HepG2 (cell line): Measurements from ENCODE around the gene HORMAD2. TPM values are rescaled to one million over a fixed set of nuclear protein-coding genes. Genes with fewer than 3 reads are reported as not detected.
"Not testable (repeated sequence)": the region's sequence is repeated elsewhere in the genome, so short reads cannot be mapped to it uniquely, and the experiment has no call there.

ENCODE experiments used
- ATAC-seq: fragments of 200-7000 bp; cut with Tn5 transposase; 3 replicates; pipeline ENCODE4 v1.9.1; 2020; ENCODE audit warnings: mild to moderate bottlenecking, moderate library complexity
- BruUV-seq: library from RNA; stranded (reverse); fragments of 400-500 nt; replicated peaks from 2 replicates; lab custom pipeline; 2021; lab: Mats Ljungman, UMichigan
- CTCF ChIA-PET: fragments of 300-600 bp; formaldehyde crosslinking; extraction: SDS; loops from one replicate; lab custom pipeline; 2021; ENCODE audit warnings: low total read pairs, inconsistent platforms, low intra/inter-chr PET ratio; lab: Yijun Ruan, JAX
- POLR2A ChIA-PET: fragments of 350-600 bp; sonication (Branson Sonifier 250); formaldehyde crosslinking; loops from one replicate; lab custom pipeline; 2020; ENCODE audit warnings: antibody characterized with exemption, inconsistent platforms; lab: Yijun Ruan, JAX
- DNase-seq: peaks from one replicate; pipeline ENCODE4 v3.0.0-alpha.2; 2015; ENCODE audit warnings: low spot score
- FAIRE-seq: peaks from 3 replicates; lab custom pipeline; 2011; peaks lifted over from hg19 to GRCh38; lab: Jason Lieb, UNC
- H2AFZ ChIP-seq: one replicate; pipeline ENCODE4 v1.6.1; 2011; ENCODE audit warnings: low read length, inconsistent platforms
- H3K27ac ChIP-seq: fragments of 300-600 bp; 3 replicates; pipeline ENCODE4 v1.8.0; 2011; ENCODE audit warnings: mixed run types, mild to moderate bottlenecking, mixed read lengths, low read length, inconsistent platforms; ENCODE audit not compliant: insufficient read depth; ENCODE audit errors: extremely low read length
- H3K27me3 ChIP-seq, 2 experiments: fragments of 200-600 bp in 1 of 2; 2 replicates in 1 of 2; 3 replicates in 1 of 2; pipeline versions ENCODE4 v1.6.0 to v1.8.0; 2011; ENCODE audit warnings: low read length in 2 of 2, mild to moderate bottlenecking in 2 of 2, moderate library complexity in 2 of 2, inconsistent platforms in 1 of 2; ENCODE audit not compliant: insufficient read depth in 2 of 2, control insufficient read depth in 1 of 2
- H3K36me3 ChIP-seq, 2 experiments: fragments of 200-600 bp in 1 of 2; replicated peaks in 1 of 2; 2 replicates in 1 of 2; 3 replicates in 1 of 2; pipeline versions ENCODE4 v1.5.1 to v1.8.0; 2011; ENCODE audit warnings: low read length in 2 of 2, inconsistent platforms in 1 of 2; ENCODE audit not compliant: insufficient read depth in 2 of 2, control insufficient read depth in 1 of 2
- H3K4me1 ChIP-seq: 2 replicates; pipeline ENCODE4 v1.5.1; 2012; ENCODE audit warnings: low read length, inconsistent platforms; ENCODE audit not compliant: insufficient read depth
- H3K4me2 ChIP-seq: 2 replicates; pipeline ENCODE4 v1.6.0; 2011; ENCODE audit warnings: low read depth, low read length, inconsistent platforms
- H3K4me3 ChIP-seq, 3 experiments: fragments of 200-600 bp in 1 of 3; sonication (generic), shearing (Covaris generic) in 1 of 3; replicated peaks in 1 of 3; 2 replicates each; pipeline ENCODE4 v1.5.1; 2011 to 2016; ENCODE audit warnings: low read length in 3 of 3, inconsistent platforms in 2 of 3, low read depth in 2 of 3, mild to moderate bottlenecking in 2 of 3, control low read depth in 1 of 3, mixed read lengths in 1 of 3; ENCODE audit not compliant: insufficient read depth in 1 of 3
- H3K79me2 ChIP-seq: one replicate; pipeline ENCODE4 v1.6.1; 2011; ENCODE audit warnings: low read length, inconsistent platforms; ENCODE audit not compliant: insufficient read depth
- H3K9ac ChIP-seq: 2 replicates; pipeline ENCODE4 v1.6.0; 2011; ENCODE audit warnings: mild to moderate bottlenecking, low read depth, low read length, inconsistent platforms; ENCODE audit not compliant: insufficient read depth
- H3K9me3 ChIP-seq: 2 replicates; pipeline ENCODE4 v1.5.1; 2012; ENCODE audit warnings: mild to moderate bottlenecking, low read length
- H4K20me1 ChIP-seq: 2 replicates; pipeline ENCODE4 v1.6.0; 2011; ENCODE audit warnings: inconsistent platforms, mild to moderate bottlenecking, low read length, moderate library complexity; ENCODE audit not compliant: insufficient read depth
- CCAR2 ChIP-seq: fragments of 200-400 bp; formaldehyde crosslinking; optimal IDR thresholded peaks from 2 replicates; pipeline ENCODE3; 2018; ENCODE audit warnings: low read depth, mild to moderate bottlenecking, low read length, moderate library complexity
- KDM5A ChIP-seq: fragments of 200-600 bp; sonication (generic); IDR thresholded peaks from 2 replicates; pipeline ENCODE4 v1.7.0; 2018; ENCODE audit warnings: antibody characterized with exemption, mild to moderate bottlenecking, low read length, borderline replicate concordance
- MNT ChIP-seq: fragments of 450-650 bp; IDR thresholded peaks from 2 replicates; pipeline ENCODE4 v1.6.1; 2016
- NFATC3 ChIP-seq: sonication (generic); formaldehyde crosslinking; IDR thresholded peaks from 2 replicates; pipeline ENCODE4 v1.5.1; 2020; ENCODE audit warnings: mild to moderate bottlenecking, missing genetic modification reagents
- NFKBIZ ChIP-seq: IDR thresholded peaks from 2 replicates; pipeline ENCODE4 v1.6.1; 2018; ENCODE audit warnings: missing genetic modification reagents, missing compliant biosample characterization
- PCBP1 ChIP-seq: fragments of 200-400 bp; formaldehyde crosslinking; IDR thresholded peaks from 2 replicates; pipeline ENCODE4 v1.6.1; 2017; ENCODE audit warnings: mild to moderate bottlenecking, low read depth, low read length, borderline replicate concordance
- TEAD2 ChIP-seq: sonication (generic); formaldehyde crosslinking; IDR thresholded peaks from 2 replicates; pipeline ENCODE4 v1.9.0; 2021; ENCODE audit warnings: missing genetic modification reagents
- ZBTB34 ChIP-seq: sonication (generic); formaldehyde crosslinking; IDR thresholded peaks from 2 replicates; pipeline ENCODE4 v1.8.0; 2022; ENCODE audit warnings: mild to moderate bottlenecking, missing genetic modification reagents
- ZNF331 ChIP-seq: sonication (generic); formaldehyde crosslinking; IDR thresholded peaks from 2 replicates; pipeline ENCODE4 v1.4.0; 2020; ENCODE audit warnings: missing genetic modification reagents
- ZNF543 ChIP-seq: sonication (generic); formaldehyde crosslinking; IDR thresholded peaks from 2 replicates; pipeline ENCODE4 v1.4.0; 2020; ENCODE audit warnings: mild to moderate bottlenecking, missing genetic modification reagents
- WGBS: methylation state at CpG from one replicate; pipeline ENCODE4 v1.1.6; 2017; ENCODE audit warnings: low lambda C conversion rate; 5-methylcytosine and 5-hydroxymethylcytosine counted together
- in situ Hi-C: cut with HindIII; loops from 2 replicates; pipeline ENCODE4 v1.10.0; 2017; ENCODE audit warnings: low pct_unique_long_range_greater_than_20kb; ENCODE audit not compliant: extremely low pct_ligation_motif_present
- intact Hi-C: fragments of 100-400 bp; cut with micrococcal nuclease; formaldehyde crosslinking; loops from one replicate; pipeline ENCODE4 v1.10.0; 2022; ENCODE audit not compliant: unreplicated experiment
- polyA plus RNA-seq, 8 experiments: library from polyadenylated mRNA; depleted of rRNA in 3 of 8; stranded (reverse) in 7 of 8; unstranded in 1 of 8; fragments of >200 nt; fragmentation: Illumina TruSeq in 4 of 8; extraction: Trizol in 4 of 8; gene quantifications; 2 replicates each; pipeline versions ENCODE4 v1.2.1 to v1.2.3, GENCODE V29; 2011 to 2016; ENCODE audit warnings: low read depth in 4 of 8, missing spikeins in 1 of 8, mixed read lengths in 1 of 8; ENCODE audit not compliant: insufficient read depth in 1 of 8
- total RNA-seq, 5 experiments: library from RNA; depleted of rRNA; stranded (reverse); fragments of >200 nt; fragmentation: Illumina TruSeq; extraction: Trizol; gene quantifications; 2 replicates each; pipeline ENCODE4 v1.2.3, GENCODE V29; 2016; ENCODE audit warnings: low read depth in 1 of 5
- TF ChIP-seq, protein P1 (sequence below): sonication (generic); formaldehyde crosslinking; IDR thresholded peaks from 2 replicates; pipeline ENCODE4 v1.4.0; 2020; ENCODE audit warnings: missing genetic modification reagents
- TF ChIP-seq, protein P2 (sequence below): sonication (generic); formaldehyde crosslinking; IDR thresholded peaks from 2 replicates; pipeline ENCODE4 v1.5.0; 2020; ENCODE audit warnings: mild to moderate bottlenecking, missing genetic modification reagents, moderate library complexity

The HORMAD2 gene
- total and polyA plus RNA-seq, 2 of the 13 experiments (the other 11 are each of a cell fraction or from before 2014, with no cell fraction given): not detected

DNA sequence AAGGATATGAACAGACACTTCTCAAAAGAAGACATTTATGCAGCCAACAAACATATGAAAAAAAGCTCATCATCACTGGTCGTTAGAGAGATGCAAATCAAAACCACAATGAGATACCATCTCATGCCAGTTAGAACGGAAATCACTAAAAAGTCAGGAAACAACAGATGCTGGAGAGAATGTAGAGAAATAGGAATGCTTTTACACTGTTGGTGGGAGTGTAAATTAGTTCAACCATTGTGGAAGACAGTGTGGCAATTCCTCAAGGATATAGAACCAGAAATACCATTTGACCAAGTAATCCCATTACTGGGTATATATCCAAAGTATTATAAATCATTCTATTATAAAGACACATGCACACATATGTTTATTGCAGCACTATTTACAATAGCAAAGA is 20.5 kb downstream of the HORMAD2 start:
- BruUV-seq: not testable (repeated sequence)
- WGBS: 0% methylated on average over 2 of the region's 2 CpGs
- in situ Hi-C loops: loop anchor here (25.0 kb wide), 1 partner anchor 287 kb away; the partner anchor contains the start of genes RNF215 and SEC14L2

GRCh38 chr22:30104501-30105156 is 24.4 kb downstream of the HORMAD2 start:
- Histone ChIP-seq H3K36me3 (no peaks in the 10 kb centered on the region), H2AFZ (no peak overlapping the region), H3K9me3 (no peaks in the 10 kb centered on the region), H3K27ac (no peak overlapping the region)
- CTCF ChIA-PET: no interaction called here
- BruUV-seq: no TSS peak
- TF ChIP-seq CCAR2 (no peak), ZNF543 (CRISPR knock-in tag) (no peak), NFATC3 (no peak), KDM5A (no peak), PCBP1 (no peak), TEAD2 (CRISPR knock-in tag) (no peak), NFKBIZ (CRISPR knock-in tag) (no peak), MNT (no peak), ZBTB34 (CRISPR knock-in tag) (no peak), ZNF331 (CRISPR knock-in tag) (no peak)
- TF ChIP-seq, protein P1, sequence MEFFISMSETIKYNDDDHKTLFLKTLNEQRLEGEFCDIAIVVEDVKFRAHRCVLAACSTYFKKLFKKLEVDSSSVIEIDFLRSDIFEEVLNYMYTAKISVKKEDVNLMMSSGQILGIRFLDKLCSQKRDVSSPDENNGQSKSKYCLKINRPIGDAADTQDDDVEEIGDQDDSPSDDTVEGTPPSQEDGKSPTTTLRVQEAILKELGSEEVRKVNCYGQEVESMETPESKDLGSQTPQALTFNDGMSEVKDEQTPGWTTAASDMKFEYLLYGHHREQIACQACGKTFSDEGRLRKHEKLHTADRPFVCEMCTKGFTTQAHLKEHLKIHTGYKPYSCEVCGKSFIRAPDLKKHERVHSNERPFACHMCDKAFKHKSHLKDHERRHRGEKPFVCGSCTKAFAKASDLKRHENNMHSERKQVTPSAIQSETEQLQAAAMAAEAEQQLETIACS (CRISPR knock-in tag): no peak
- TF ChIP-seq, protein P2, sequence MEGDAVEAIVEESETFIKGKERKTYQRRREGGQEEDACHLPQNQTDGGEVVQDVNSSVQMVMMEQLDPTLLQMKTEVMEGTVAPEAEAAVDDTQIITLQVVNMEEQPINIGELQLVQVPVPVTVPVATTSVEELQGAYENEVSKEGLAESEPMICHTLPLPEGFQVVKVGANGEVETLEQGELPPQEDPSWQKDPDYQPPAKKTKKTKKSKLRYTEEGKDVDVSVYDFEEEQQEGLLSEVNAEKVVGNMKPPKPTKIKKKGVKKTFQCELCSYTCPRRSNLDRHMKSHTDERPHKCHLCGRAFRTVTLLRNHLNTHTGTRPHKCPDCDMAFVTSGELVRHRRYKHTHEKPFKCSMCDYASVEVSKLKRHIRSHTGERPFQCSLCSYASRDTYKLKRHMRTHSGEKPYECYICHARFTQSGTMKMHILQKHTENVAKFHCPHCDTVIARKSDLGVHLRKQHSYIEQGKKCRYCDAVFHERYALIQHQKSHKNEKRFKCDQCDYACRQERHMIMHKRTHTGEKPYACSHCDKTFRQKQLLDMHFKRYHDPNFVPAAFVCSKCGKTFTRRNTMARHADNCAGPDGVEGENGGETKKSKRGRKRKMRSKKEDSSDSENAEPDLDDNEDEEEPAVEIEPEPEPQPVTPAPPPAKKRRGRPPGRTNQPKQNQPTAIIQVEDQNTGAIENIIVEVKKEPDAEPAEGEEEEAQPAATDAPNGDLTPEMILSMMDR: no peak
- TF ChIP-seq, all 625 proteins: peak for 0
- FAIRE-seq (no peak), DNase-seq (no peak), ATAC-seq (no peak)
- Histone ChIP-seq H3K27me3 (no peaks in the 10 kb centered on the region; a peak in 1 of 5 replicates), H3K9ac (no peak overlapping the region), H3K4me2 (no peak overlapping the region), H4K20me1 (no peaks in the 10 kb centered on the region), H3K79me2 (no peaks in the 10 kb centered on the region), H3K4me1 (no peaks in the 10 kb centered on the region), H3K4me3 (no peak overlapping the region)
- WGBS: 60% methylated on average over 3 of the region's 3 CpGs
- intact Hi-C loops: no loop called here
- in situ Hi-C loops: loop anchor here (25.0 kb wide), 1 partner anchor 283 kb away; the partner anchor contains the start of genes RNF215 and SEC14L2
- POLR2A ChIA-PET: no interaction called here

More for the DNA sequence above, 20.5 kb downstream of the HORMAD2 start:
- H3K4me3 ChIP-seq, H3K27ac ChIP-seq, H3K36me3 ChIP-seq, H3K4me1 ChIP-seq, H4K20me1 ChIP-seq, H3K27me3 ChIP-seq, DNase-seq, FAIRE-seq, H2AFZ ChIP-seq, H3K79me2 ChIP-seq, CTCF ChIA-PET, POLR2A ChIA-PET, H3K9me3 ChIP-seq, H3K4me2 ChIP-seq, H3K9ac ChIP-seq, intact Hi-C loops, ATAC-seq: not testable (repeated sequence)
